GM12878 (cell line): ENCODE data around the gene CTRL. TPM values are rescaled to one million over a fixed set of nuclear protein-coding genes. Genes with fewer than 3 reads are reported as not detected.

Experiments used
- ATAC-seq: fragments of 200-7000 bp; cut with Tn5 transposase; 3 replicates; pipeline ENCODE4 v1.9.1; 2020; ENCODE audit warnings: mild to moderate bottlenecking, moderate library complexity
- BruUV-seq: library from RNA; stranded (reverse); fragments of 400-500 nt; replicated peaks from 2 replicates; lab custom pipeline; 2021; lab: Mats Ljungman, UMichigan
- CTCF ChIA-PET: fragments of 300-600 bp; sonication (Branson Sonifier 250); formaldehyde crosslinking; extraction: SDS; loops from one replicate; lab custom pipeline; 2021; ENCODE audit warnings: inconsistent platforms; lab: Yijun Ruan, JAX
- POLR2A ChIA-PET: fragments of 350-600 bp; formaldehyde crosslinking; extraction: SDS; loops from one replicate; lab custom pipeline; 2021; ENCODE audit warnings: inconsistent platforms; lab: Charles Lee
- RAD21 ChIA-PET: fragments of 300-600 bp; sonication (Branson Sonifier 250); formaldehyde crosslinking; loops from one replicate; lab custom pipeline; 2023; ENCODE audit warnings: antibody characterized with exemption; ENCODE audit not compliant: unreplicated experiment; lab: Charles Lee
- SMC1A ChIA-PET: fragments of 300-600 bp; sonication (Branson Sonifier 250); formaldehyde crosslinking; loops from one replicate; lab custom pipeline; 2023; ENCODE audit not compliant: unreplicated experiment, uncharacterized antibody; lab: Charles Lee
- DNase-seq: peaks from one replicate; pipeline ENCODE4 v3.0.0-alpha.2; 2011; ENCODE audit warnings: low read depth, low spot score
- FAIRE-seq: peaks from 3 replicates; lab custom pipeline; 2011; peaks lifted over from hg19 to GRCh38; lab: Jason Lieb, UNC
- H2AFZ ChIP-seq: 2 replicates; pipeline ENCODE4 v1.6.0; 2011; ENCODE audit warnings: low read depth, low read length, control low read depth; ENCODE audit not compliant: control insufficient read depth
- H3K27ac ChIP-seq: 2 replicates; pipeline ENCODE4 v1.5.1; 2011; ENCODE audit warnings: control low read depth; ENCODE audit not compliant: control insufficient read depth, insufficient read depth
- H3K27me3 ChIP-seq, 2 experiments: replicated peaks in 1 of 2; 2 replicates each; pipeline versions ENCODE4 v1.6.0 to v1.6.1; 2011; ENCODE audit warnings: low read length in 1 of 2; ENCODE audit not compliant: control insufficient read depth in 2 of 2, insufficient read depth in 2 of 2
- H3K36me3 ChIP-seq, 2 experiments: 2 replicates each; pipeline ENCODE4 v1.5.1; 2011; ENCODE audit warnings: low read length in 1 of 2; ENCODE audit not compliant: control insufficient read depth in 2 of 2, insufficient read depth in 2 of 2
- H3K4me1 ChIP-seq: 2 replicates; pipeline ENCODE4 v1.6.1; 2011; ENCODE audit warnings: mild to moderate bottlenecking, low read length, moderate library complexity, mixed read lengths; ENCODE audit not compliant: control insufficient read depth, insufficient read depth
- H3K4me2 ChIP-seq: 2 replicates; pipeline ENCODE4 v1.6.0; 2011; ENCODE audit warnings: control low read depth; ENCODE audit not compliant: control insufficient read depth, insufficient read depth
- H3K4me3 ChIP-seq: fragments of 200-600 bp; sonication (generic); 2 replicates; pipeline ENCODE4 v1.5.1; 2016
- H3K79me2 ChIP-seq: 2 replicates; pipeline ENCODE4 v1.6.0; 2011; ENCODE audit warnings: low read length; ENCODE audit not compliant: control insufficient read depth, insufficient read depth
- H3K9ac ChIP-seq: 2 replicates; pipeline ENCODE4 v1.8.0; 2011; ENCODE audit warnings: low read length, control low read depth, mixed read lengths; ENCODE audit not compliant: control insufficient read depth, insufficient read depth
- H3K9me3 ChIP-seq: replicated peaks from 3 replicates; pipeline ENCODE4 v1.5.1; 2011; ENCODE audit warnings: mild to moderate bottlenecking, low read length; ENCODE audit not compliant: control insufficient read depth, insufficient read depth
- H4K20me1 ChIP-seq: 2 replicates; pipeline ENCODE4 v1.6.0; 2011; ENCODE audit not compliant: control insufficient read depth, insufficient read depth
- CBFB ChIP-seq: IDR thresholded peaks from 2 replicates; pipeline ENCODE4 v1.6.1; 2016; ENCODE audit warnings: antibody characterized with exemption, low read depth
- CBX3 ChIP-seq: fragments of 200-600 bp; sonication (generic); IDR thresholded peaks from 2 replicates; pipeline ENCODE4 v1.6.1; 2016; ENCODE audit warnings: low read depth, borderline replicate concordance
- EP300 ChIP-seq, 2 experiments: fragments of 150-350 bp in 1 of 2; IDR thresholded peaks; 2 replicates each; pipeline ENCODE4 v1.6.1; 2011 to 2012; ENCODE audit warnings: low read depth in 2 of 2, low read length in 2 of 2, borderline replicate concordance in 1 of 2, improper control_type of control experiment in 1 of 2, inconsistent platforms in 1 of 2; ENCODE audit not compliant: control insufficient read depth in 1 of 2
- JUND ChIP-seq: IDR thresholded peaks from 2 replicates; pipeline ENCODE4 v1.6.1; 2012; ENCODE audit warnings: low read depth, mild to moderate bottlenecking, low read length, improper control_type of control experiment, moderate library complexity
- NRF1 ChIP-seq: conservative IDR thresholded peaks from 2 replicates; pipeline ENCODE4 v1.6.1; 2011; ENCODE audit warnings: mild to moderate bottlenecking, low read depth, low read length, improper control_type of control experiment
- SMARCA5 ChIP-seq: fragments of 450-650 bp; IDR thresholded peaks from 2 replicates; pipeline ENCODE4 v1.6.1; 2017; ENCODE audit warnings: mild to moderate bottlenecking
- WGBS: methylation state at CpG from one replicate; pipeline ENCODE4 v1.1.6; 2016; ENCODE audit warnings: low lambda C conversion rate; ENCODE audit not compliant: insufficient replicate concordance, insufficient coverage; ENCODE audit errors: missing lambda C conversion rate; 5-methylcytosine and 5-hydroxymethylcytosine counted together
- in situ Hi-C: fragments of 300-500 bp; cut with MboI; formaldehyde crosslinking; loops from 9 replicates; pipeline ENCODE4 v1.14.3; 2018; ENCODE audit warnings: mixed read lengths
- intact Hi-C: fragments of 100-400 bp; cut with micrococcal nuclease; formaldehyde crosslinking; loops from one replicate; pipeline ENCODE4 v1.14.2; 2022; ENCODE audit not compliant: unreplicated experiment
- polyA plus RNA-seq, 11 experiments: library from polyadenylated mRNA; depleted of rRNA in 4 of 11; unstranded in 6 of 11; stranded (reverse) in 5 of 11; fragments of >200 nt; fragmentation: Nextera tagmentation in 4 of 11; fragmentation: Illumina TruSeq in 1 of 11; extraction: Ambion mirVana in 4 of 11; extraction: Trizol in 1 of 11; gene quantifications; 1 replicate in 1 of 11; 2 replicates in 10 of 11; pipeline versions ENCODE4 v1.2.1 to v1.2.3, GENCODE V29; 2011 to 2016; ENCODE audit warnings: inconsistent platforms in 2 of 11, missing spikeins in 2 of 11, low read depth in 1 of 11
- total RNA-seq, 4 experiments: library from RNA; depleted of rRNA in 3 of 4; stranded (reverse); fragments of >200 nt in 3 of 4; fragmentation: Illumina TruSeq in 1 of 4; extraction: Trizol in 1 of 4; gene quantifications; 2 replicates each; pipeline versions ENCODE4 v1.2.1 to v1.2.3, GENCODE V29; 2013 to 2021
- TF ChIP-seq, protein P1 (sequence below): fragments of 450-650 bp; IDR thresholded peaks from 2 replicates; pipeline ENCODE4 v1.6.1; 2018; ENCODE audit warnings: borderline replicate concordance, mild to moderate bottlenecking; ENCODE audit not compliant: partially characterized antibody

The CTRL gene
- total and polyA plus RNA-seq, 10 of the 15 experiments (the other 5 are each of a cell fraction or from before 2014, with no cell fraction given): 1.1 to 4.9 (median 2.6) TPM

GRCh38 chr16:67897231-67897630 is 34.4 kb downstream of the CTRL start:
- intact Hi-C loops (no loop called here), in situ Hi-C loops (no loop called here)
- ChIA-PET SMC1A (no interaction called here), RAD21 (interaction anchor here (0.8 to 1.0 kb wide), 3 partner anchors 11 to 143 kb away, joined by 3 read pairs; no protein-coding TSS in a partner anchor), CTCF (interaction anchor here (0.8 to 1.6 kb wide), 7 partner anchors 13 to 225 kb away, joined by 3 to 6 read pairs (median 4); no protein-coding TSS in a partner anchor), POLR2A (interaction anchor here (0.6 to 1.7 kb wide), 4 partner anchors 12 to 90 kb away, joined by 3 to 4 read pairs (median 4); partner anchors contain the start of genes EDC4 and NRN1L)
- H3K9me3 ChIP-seq: no peaks in the 10 kb centered on the region
- ATAC-seq (no peak), FAIRE-seq (no peak), DNase-seq (no peak)
- WGBS: 98% methylated on average over 3 of the region's 3 CpGs
- no peak overlapping the region for H3K4me3 ChIP-seq
- TF ChIP-seq SMARCA5 (no peak), EP300 (IDR thresholded peaks at IDR 0.05; ENCODE audit: borderline replicate concordance in 1 of 2, control insufficient read depth in 1 of 2, low read depth in 2 of 2, low read length in 2 of 2) (no peak), JUND (no peak), NRF1 (no peak), CBFB (no peak), CBX3 (no peak)
- TF ChIP-seq, protein P1, sequence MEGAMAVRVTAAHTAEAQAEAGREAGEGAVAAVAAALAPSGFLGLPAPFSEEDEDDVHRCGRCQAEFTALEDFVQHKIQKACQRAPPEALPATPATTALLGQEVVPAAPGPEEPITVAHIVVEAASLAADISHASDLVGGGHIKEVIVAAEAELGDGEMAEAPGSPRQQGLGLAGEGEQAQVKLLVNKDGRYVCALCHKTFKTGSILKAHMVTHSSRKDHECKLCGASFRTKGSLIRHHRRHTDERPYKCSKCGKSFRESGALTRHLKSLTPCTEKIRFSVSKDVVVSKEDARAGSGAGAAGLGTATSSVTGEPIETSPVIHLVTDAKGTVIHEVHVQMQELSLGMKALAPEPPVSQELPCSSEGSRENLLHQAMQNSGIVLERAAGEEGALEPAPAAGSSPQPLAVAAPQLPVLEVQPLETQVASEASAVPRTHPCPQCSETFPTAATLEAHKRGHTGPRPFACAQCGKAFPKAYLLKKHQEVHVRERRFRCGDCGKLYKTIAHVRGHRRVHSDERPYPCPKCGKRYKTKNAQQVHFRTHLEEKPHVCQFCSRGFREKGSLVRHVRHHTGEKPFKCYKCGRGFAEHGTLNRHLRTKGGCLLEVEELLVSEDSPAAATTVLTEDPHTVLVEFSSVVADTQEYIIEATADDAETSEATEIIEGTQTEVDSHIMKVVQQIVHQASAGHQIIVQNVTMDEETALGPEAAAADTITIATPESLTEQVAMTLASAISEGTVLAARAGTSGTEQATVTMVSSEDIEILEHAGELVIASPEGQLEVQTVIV: no peak
- peaks cover 7% of the 10 kb centered on the region for H3K4me1 ChIP-seq
- H3K79me2 ChIP-seq: peaks cover 24% of the 10 kb centered on the region
- H3K4me2 ChIP-seq: no peak overlapping the region
- H3K27me3 ChIP-seq: no peaks in the 10 kb centered on the region
- H3K36me3 ChIP-seq: no peaks in the 10 kb centered on the region; a peak in 1 of 4 replicates
- H3K27ac ChIP-seq: no peak overlapping the region
- H2AFZ ChIP-seq: no peak overlapping the region
- H4K20me1 ChIP-seq: no peaks in the 10 kb centered on the region; the same call in 1 of the 2 replicates
- H3K9ac ChIP-seq: no peak overlapping the region
- no TSS peak for BruUV-seq
